Kidney epithelial cell (primary cell): ENCODE measurements around the gene ZMYND10. TPM values are rescaled to one million over a fixed set of nuclear protein-coding genes. Genes with fewer than 3 reads are reported as not detected.

Experiments
- DNase-seq: peaks from one replicate; pipeline ENCODE4 v3.0.0-alpha.2; 2010; ENCODE audit warnings: low read depth
- H3K27me3 ChIP-seq: 2 replicates; pipeline ENCODE4 v1.6.0; 2011; ENCODE audit warnings: low read length; ENCODE audit not compliant: control insufficient read depth, insufficient read depth
- H3K36me3 ChIP-seq: 2 replicates; pipeline ENCODE4 v1.5.1; 2011; ENCODE audit warnings: low read length; ENCODE audit not compliant: control insufficient read depth, insufficient read depth
- H3K4me3 ChIP-seq: 2 replicates; pipeline ENCODE4 v1.5.1; 2011; ENCODE audit warnings: low read depth, mild to moderate bottlenecking, control low read depth, low read length
- CTCF ChIP-seq: IDR thresholded peaks from 2 replicates; pipeline ENCODE4 v1.5.1; 2011; ENCODE audit warnings: mild to moderate bottlenecking, moderate library complexity, low read length, control low read depth, inconsistent platforms; ENCODE audit not compliant: insufficient read depth, poor library complexity, severe bottlenecking
- total RNA-seq: library from RNA; depleted of rRNA; stranded (reverse); fragments of >200 nt; gene quantifications from 2 replicates; pipeline ENCODE4 v1.2.3, GENCODE V29; 2015

ZMYND10 gene
- total RNA-seq, 1 donor from 2014 or later, result 1.7 TPM

- no peak for DNase-seq
- Histone ChIP-seq H3K27me3 (no peaks in the 10 kb centered on the region), H3K4me3 (peak overlapping the region; percentile 78), H3K36me3 (peaks cover 1% of the 10 kb centered on the region)
- no peak for TF ChIP-seq CTCF
Observed at GRCh38 chr3:50350213-50350526, 4.6 kb upstream of the ZMYND10 start.

- DNase-seq, result no peak
Observed at GRCh38 chr3:50347187-50347813, 1.8 kb upstream of the ZMYND10 start.

GRCh38 chr3:50345008-50345407 is 524 bp downstream of the ZMYND10 start:
- DNase-seq, result no peak
- peaks cover 9% of the 10 kb centered on the region for H3K27me3 ChIP-seq
- no peak for TF ChIP-seq CTCF
- peaks cover 1% of the 10 kb centered on the region for H3K36me3 ChIP-seq
- H3K4me3 ChIP-seq, result peak overlapping the region; percentile 41

More at GRCh38 chr3:50347187-50347813, 1.8 kb upstream of the ZMYND10 start:
- H3K4me3 ChIP-seq, result no peak overlapping the region
- H3K36me3 ChIP-seq, result peaks cover 1% of the 10 kb centered on the region
- H3K27me3 ChIP-seq, result no peaks in the 10 kb centered on the region
- peak; percentile 52 for TF ChIP-seq CTCF

- peaks cover 11% of the 10 kb centered on the region for H3K27me3 ChIP-seq
- H3K36me3 ChIP-seq, result peaks cover 1% of the 10 kb centered on the region
- TF ChIP-seq CTCF, result no peak
- no peak for DNase-seq
- no peak overlapping the region for H3K4me3 ChIP-seq
Observed at GRCh38 chr3:50342813-50343633, 2.5 kb downstream of the ZMYND10 start.

GRCh38 chr3:50341996-50342650 is 3.4 kb downstream of the ZMYND10 start:
- Histone ChIP-seq H3K4me3 (no peak overlapping the region), H3K36me3 (no peaks in the 10 kb centered on the region), H3K27me3 (peaks cover 11% of the 10 kb centered on the region)
- no peak for TF ChIP-seq CTCF
- no peak for DNase-seq
